SJCRH30 (cell line): ENCODE results near the gene CDK5RAP2. TPM values are rescaled to one million over a fixed set of nuclear protein-coding genes. Genes with fewer than 3 reads are reported as not detected.

ENCODE experiments used
- DNase-seq, 2 experiments: peaks; one replicate each; pipeline ENCODE4 v3.0.0-alpha.2; 2015 to 2020
- H3K27ac ChIP-seq: fragments of 250-450 bp; sonication (Bioruptor Pico); 2 replicates; pipeline ENCODE4 v1.5.1; 2020; ENCODE audit warnings: mild to moderate bottlenecking, moderate library complexity
- H3K27me3 ChIP-seq: fragments of 250-450 bp; sonication (Bioruptor Pico); 2 replicates; pipeline ENCODE4 v1.5.1; 2020; ENCODE audit warnings: mild to moderate bottlenecking, moderate library complexity
- H3K36me3 ChIP-seq: fragments of 250-450 bp; sonication (Bioruptor Pico); 2 replicates; pipeline ENCODE4 v1.5.1; 2020; ENCODE audit warnings: mild to moderate bottlenecking, moderate library complexity
- H3K4me1 ChIP-seq: fragments of 250-450 bp; sonication (Bioruptor Pico); 2 replicates; pipeline ENCODE4 v1.5.1; 2020; ENCODE audit warnings: mild to moderate bottlenecking, moderate library complexity
- H3K4me3 ChIP-seq: fragments of 250-450 bp; sonication (Bioruptor Pico); 2 replicates; pipeline ENCODE4 v1.5.1; 2020; ENCODE audit warnings: mild to moderate bottlenecking, moderate library complexity
- H3K9me3 ChIP-seq: fragments of 250-450 bp; sonication (Bioruptor Pico); replicated peaks from 2 replicates; pipeline ENCODE4 v1.5.1; 2020; ENCODE audit warnings: mild to moderate bottlenecking, moderate library complexity
- total RNA-seq: library from RNA; depleted of rRNA; stranded (reverse); fragments of >200 nt; shearing (Covaris generic); gene quantifications from 2 replicates; pipeline ENCODE4 v1.2.3, GENCODE V29; 2014

CDK5RAP2 gene
- total RNA-seq, 1 experiment from 2014 or later = 75.9 TPM

- peaks cover 52% of the 10 kb centered on the region for H3K36me3 ChIP-seq
- H3K9me3 ChIP-seq = no peaks in the 10 kb centered on the region
- H3K4me3 ChIP-seq = no peak overlapping the region
- no peak overlapping the region for H3K27ac ChIP-seq
- no peaks in the 10 kb centered on the region for H3K4me1 ChIP-seq
- no peak for DNase-seq
- no peaks in the 10 kb centered on the region for H3K27me3 ChIP-seq
These were observed 161.7 kb downstream of the CDK5RAP2 start for GRCh38 chr9:120418315-120418714.

GRCh38 chr9:120416781-120417427 is 163.1 kb downstream of the CDK5RAP2 start:
- H3K27ac ChIP-seq = no peak overlapping the region
- no peaks in the 10 kb centered on the region for H3K27me3 ChIP-seq
- no peaks in the 10 kb centered on the region for H3K4me1 ChIP-seq
- H3K9me3 ChIP-seq = no peaks in the 10 kb centered on the region
- peaks cover 47% of the 10 kb centered on the region for H3K36me3 ChIP-seq
- DNase-seq = no peak
- no peak overlapping the region for H3K4me3 ChIP-seq

- no peak for DNase-seq
- Histone ChIP-seq H3K36me3 (peaks cover 51% of the 10 kb centered on the region), H3K27me3 (no peaks in the 10 kb centered on the region), H3K4me3 (no peak overlapping the region), H3K27ac (no peak overlapping the region), H3K4me1 (no peaks in the 10 kb centered on the region), H3K9me3 (no peaks in the 10 kb centered on the region)
These were observed 166.6 kb downstream of the CDK5RAP2 start for GRCh38 chr9:120413121-120414048.

- Histone ChIP-seq H3K36me3 (peaks cover 55% of the 10 kb centered on the region), H3K27ac (no peak overlapping the region), H3K4me1 (no peaks in the 10 kb centered on the region), H3K27me3 (no peaks in the 10 kb centered on the region), H3K9me3 (no peaks in the 10 kb centered on the region), H3K4me3 (no peak overlapping the region)
- DNase-seq = no peak
These were observed 167.5 kb downstream of the CDK5RAP2 start for GRCh38 chr9:120412425-120412951.

- Histone ChIP-seq H3K4me1 (no peaks in the 10 kb centered on the region), H3K27me3 (no peaks in the 10 kb centered on the region), H3K36me3 (peaks cover 56% of the 10 kb centered on the region), H3K4me3 (no peak overlapping the region), H3K9me3 (no peaks in the 10 kb centered on the region), H3K27ac (no peak overlapping the region)
- no peak for DNase-seq
These were observed 168.0 kb downstream of the CDK5RAP2 start for GRCh38 chr9:120411862-120412424.

- no peak for DNase-seq
- Histone ChIP-seq H3K4me1 (no peaks in the 10 kb centered on the region), H3K36me3 (peaks cover 64% of the 10 kb centered on the region), H3K27me3 (no peaks in the 10 kb centered on the region), H3K27ac (no peak overlapping the region), H3K4me3 (no peak overlapping the region), H3K9me3 (no peaks in the 10 kb centered on the region)
These were observed 169.0 kb downstream of the CDK5RAP2 start for GRCh38 chr9:120410925-120411501.

GRCh38 chr9:120408680-120409258 is 171.2 kb downstream of the CDK5RAP2 start:
- no peak overlapping the region for H3K27ac ChIP-seq
- H3K9me3 ChIP-seq = no peaks in the 10 kb centered on the region
- H3K27me3 ChIP-seq = no peaks in the 10 kb centered on the region
- H3K36me3 ChIP-seq = peaks cover 72% of the 10 kb centered on the region
- DNase-seq = no peak
- H3K4me3 ChIP-seq = no peak overlapping the region
- no peaks in the 10 kb centered on the region for H3K4me1 ChIP-seq

- H3K4me1 ChIP-seq = no peaks in the 10 kb centered on the region
- DNase-seq = no peak
- no peaks in the 10 kb centered on the region for H3K27me3 ChIP-seq
- H3K4me3 ChIP-seq = no peak overlapping the region
- H3K27ac ChIP-seq = no peak overlapping the region
- peaks cover 83% of the 10 kb centered on the region for H3K36me3 ChIP-seq
- no peaks in the 10 kb centered on the region for H3K9me3 ChIP-seq
These were observed 174.1 kb downstream of the CDK5RAP2 start for GRCh38 chr9:120405860-120406259.

GRCh38 chr9:120405134-120405533 is 174.8 kb downstream of the CDK5RAP2 start:
- no peaks in the 10 kb centered on the region for H3K4me1 ChIP-seq
- peaks cover 83% of the 10 kb centered on the region for H3K36me3 ChIP-seq
- H3K27ac ChIP-seq = no peak overlapping the region
- no peaks in the 10 kb centered on the region for H3K9me3 ChIP-seq
- no peak for DNase-seq
- no peak overlapping the region for H3K4me3 ChIP-seq
- H3K27me3 ChIP-seq = no peaks in the 10 kb centered on the region

- H3K4me1 ChIP-seq = no peaks in the 10 kb centered on the region
- no peak overlapping the region for H3K4me3 ChIP-seq
- H3K9me3 ChIP-seq = no peaks in the 10 kb centered on the region
- H3K27me3 ChIP-seq = no peaks in the 10 kb centered on the region
- no peak overlapping the region for H3K27ac ChIP-seq
- DNase-seq = no peak
- peaks cover 87% of the 10 kb centered on the region for H3K36me3 ChIP-seq
These were observed 176.5 kb downstream of the CDK5RAP2 start for GRCh38 chr9:120403543-120403856.

- no peak overlapping the region for H3K4me3 ChIP-seq
- H3K27me3 ChIP-seq = no peaks in the 10 kb centered on the region
- no peaks in the 10 kb centered on the region for H3K9me3 ChIP-seq
- H3K36me3 ChIP-seq = peaks cover 88% of the 10 kb centered on the region
- H3K27ac ChIP-seq = no peak overlapping the region
- DNase-seq = no peak
- no peaks in the 10 kb centered on the region for H3K4me1 ChIP-seq
These were observed 177.0 kb downstream of the CDK5RAP2 start for GRCh38 chr9:120402741-120403542.

- no peak overlapping the region for H3K4me3 ChIP-seq
- no peaks in the 10 kb centered on the region for H3K4me1 ChIP-seq
- no peak for DNase-seq
- no peaks in the 10 kb centered on the region for H3K27me3 ChIP-seq
- no peaks in the 10 kb centered on the region for H3K9me3 ChIP-seq
- peaks cover 84% of the 10 kb centered on the region for H3K36me3 ChIP-seq
- no peak overlapping the region for H3K27ac ChIP-seq
These were observed 180.0 kb downstream of the CDK5RAP2 start for GRCh38 chr9:120399940-120400339.

GRCh38 chr9:120398286-120398685 is 181.7 kb downstream of the CDK5RAP2 start:
- Histone ChIP-seq H3K4me3 (no peak overlapping the region), H3K4me1 (peaks cover 7% of the 10 kb centered on the region; the same call in 1 of the 2 replicates), H3K9me3 (no peaks in the 10 kb centered on the region), H3K27ac (no peak overlapping the region), H3K36me3 (peaks cover 85% of the 10 kb centered on the region), H3K27me3 (no peaks in the 10 kb centered on the region)
- no peak for DNase-seq

- H3K4me1 ChIP-seq = peaks cover 7% of the 10 kb centered on the region; the same call in 1 of the 2 replicates
- no peaks in the 10 kb centered on the region for H3K27me3 ChIP-seq
- H3K4me3 ChIP-seq = no peak overlapping the region
- no peak overlapping the region for H3K27ac ChIP-seq
- H3K9me3 ChIP-seq = no peaks in the 10 kb centered on the region
- DNase-seq = no peak
- peaks cover 85% of the 10 kb centered on the region for H3K36me3 ChIP-seq
These were observed 182.5 kb downstream of the CDK5RAP2 start for GRCh38 chr9:120397453-120397852.
